ENCODE data around the gene AMZ2. TPM values are rescaled to one million over a fixed set of nuclear protein-coding genes. Genes with fewer than 3 reads are reported as not detected.
"Not testable (repeated sequence)": the region's sequence is repeated elsewhere in the genome, so short reads cannot be mapped to it uniquely, and the experiment has no call there.

The AMZ2 gene
- total RNA-seq, 1 donor from 2014 or later: 49.7 TPM

GRCh38 chr17:68248199-68248825 lies 469 bp downstream of the AMZ2 start:
- DNase-seq (ENCODE audit: low spot score): no peak

GRCh38 chr17:68248891-68249290 lies 1.0 kb downstream of the AMZ2 start:
- no peak for DNase-seq (ENCODE audit: low spot score)

GRCh38 chr17:68249354-68249765 lies 1.5 kb downstream of the AMZ2 start:
- DNase-seq (ENCODE audit: low spot score): no peak

GRCh38 chr17:68253426-68253825 lies 5.6 kb downstream of the AMZ2 start:
- not testable (repeated sequence) for DNase-seq (ENCODE audit: low spot score)

- DNase-seq (ENCODE audit: low spot score): no peak
Measured at GRCh38 chr17:68255151-68255550, 7.3 kb downstream of the AMZ2 start.

GRCh38 chr17:68255731-68256538 lies 8.1 kb downstream of the AMZ2 start:
- no peak for DNase-seq (ENCODE audit: low spot score)

GRCh38 chr17:68256701-68257100 lies 8.9 kb downstream of the AMZ2 start:
- DNase-seq (ENCODE audit: low spot score): not testable (repeated sequence)

GRCh38 chr17:68257934-68258333 lies 10.1 kb downstream of the AMZ2 start:
- no peak for DNase-seq (ENCODE audit: low spot score)

GRCh38 chr17:68258890-68259647 lies 11.2 kb downstream of the AMZ2 start:
- DNase-seq (ENCODE audit: low spot score): not testable (repeated sequence)

- DNase-seq (ENCODE audit: low spot score): not testable (repeated sequence)
Measured at GRCh38 chr17:68259648-68259951, 11.8 kb downstream of the AMZ2 start.

GRCh38 chr17:68260051-68260762 lies 12.4 kb downstream of the AMZ2 start:
- no peak for DNase-seq (ENCODE audit: low spot score)

- not testable (repeated sequence) for DNase-seq (ENCODE audit: low spot score)
Measured at GRCh38 chr17:68262467-68262866, 14.6 kb downstream of the AMZ2 start.

- DNase-seq (ENCODE audit: low spot score): not testable (repeated sequence)
Measured at GRCh38 chr17:68263101-68263681, 15.3 kb downstream of the AMZ2 start.

GRCh38 chr17:68265833-68266232 lies 18.0 kb downstream of the AMZ2 start:
- not testable (repeated sequence) for DNase-seq (ENCODE audit: low spot score)

- no peak for DNase-seq (ENCODE audit: low spot score)
Measured at GRCh38 chr17:68273722-68274121, 25.9 kb downstream of the AMZ2 start.

GRCh38 chr17:68276339-68276738 lies 28.5 kb downstream of the AMZ2 start:
- DNase-seq (ENCODE audit: low spot score): not testable (repeated sequence)

GRCh38 chr17:68277807-68278206 lies 30.0 kb downstream of the AMZ2 start:
- DNase-seq (ENCODE audit: low spot score): no peak

- DNase-seq (ENCODE audit: low spot score): not testable (repeated sequence)
Measured at GRCh38 chr17:68281965-68282364, 34.1 kb downstream of the AMZ2 start.

- DNase-seq (ENCODE audit: low spot score): no peak
Measured at GRCh38 chr17:68288375-68288774, 40.5 kb downstream of the AMZ2 start.

GRCh38 chr17:68288804-68289203 lies 41.0 kb downstream of the AMZ2 start:
- peak; percentile 68 for DNase-seq (ENCODE audit: low spot score)

GRCh38 chr17:68289473-68289872 lies 41.6 kb downstream of the AMZ2 start:
- DNase-seq (ENCODE audit: low spot score): no peak

All from mesenteric fat pad (tissue), 1 donor.